PFSK-1 (cell line): Measurements from ENCODE around the gene RIC8A.

Experiments used
- FOXP2 ChIP-seq: optimal IDR thresholded peaks from 2 replicates; pipeline ENCODE3; 2011; ENCODE audit warnings: borderline replicate concordance, control low read depth, inconsistent platforms; ENCODE audit not compliant: insufficient read depth; ENCODE audit errors: extremely low read length, extremely low read depth
- POLR2AphosphoS5 ChIP-seq: IDR thresholded peaks from 2 replicates; pipeline ENCODE4 v1.6.1; 2012; ENCODE audit warnings: low read depth, mild to moderate bottlenecking, control low read depth, low read length, moderate library complexity
- SIN3A ChIP-seq: IDR thresholded peaks from 2 replicates; pipeline ENCODE4 v1.6.1; 2012; ENCODE audit warnings: mild to moderate bottlenecking, low read length, moderate library complexity, borderline replicate concordance; ENCODE audit not compliant: insufficient read depth
- TAF1 ChIP-seq: IDR thresholded peaks from 2 replicates; pipeline ENCODE4 v1.6.1; 2012; ENCODE audit warnings: low read length, control low read depth, borderline replicate concordance; ENCODE audit not compliant: insufficient read depth
- TF ChIP-seq, protein P1 (sequence below), 2 experiments: IDR thresholded peaks; 2 replicates each; pipeline versions ENCODE4 v1.6.1 to v1.8.0; 2011 to 2012; ENCODE audit warnings: low read depth in 2 of 2, low read length in 2 of 2, control low read depth in 1 of 2, inconsistent platforms in 1 of 2, mild to moderate bottlenecking in 1 of 2, moderate library complexity in 1 of 2; ENCODE audit not compliant: insufficient read depth in 1 of 2

RIC8A gene

DNA sequence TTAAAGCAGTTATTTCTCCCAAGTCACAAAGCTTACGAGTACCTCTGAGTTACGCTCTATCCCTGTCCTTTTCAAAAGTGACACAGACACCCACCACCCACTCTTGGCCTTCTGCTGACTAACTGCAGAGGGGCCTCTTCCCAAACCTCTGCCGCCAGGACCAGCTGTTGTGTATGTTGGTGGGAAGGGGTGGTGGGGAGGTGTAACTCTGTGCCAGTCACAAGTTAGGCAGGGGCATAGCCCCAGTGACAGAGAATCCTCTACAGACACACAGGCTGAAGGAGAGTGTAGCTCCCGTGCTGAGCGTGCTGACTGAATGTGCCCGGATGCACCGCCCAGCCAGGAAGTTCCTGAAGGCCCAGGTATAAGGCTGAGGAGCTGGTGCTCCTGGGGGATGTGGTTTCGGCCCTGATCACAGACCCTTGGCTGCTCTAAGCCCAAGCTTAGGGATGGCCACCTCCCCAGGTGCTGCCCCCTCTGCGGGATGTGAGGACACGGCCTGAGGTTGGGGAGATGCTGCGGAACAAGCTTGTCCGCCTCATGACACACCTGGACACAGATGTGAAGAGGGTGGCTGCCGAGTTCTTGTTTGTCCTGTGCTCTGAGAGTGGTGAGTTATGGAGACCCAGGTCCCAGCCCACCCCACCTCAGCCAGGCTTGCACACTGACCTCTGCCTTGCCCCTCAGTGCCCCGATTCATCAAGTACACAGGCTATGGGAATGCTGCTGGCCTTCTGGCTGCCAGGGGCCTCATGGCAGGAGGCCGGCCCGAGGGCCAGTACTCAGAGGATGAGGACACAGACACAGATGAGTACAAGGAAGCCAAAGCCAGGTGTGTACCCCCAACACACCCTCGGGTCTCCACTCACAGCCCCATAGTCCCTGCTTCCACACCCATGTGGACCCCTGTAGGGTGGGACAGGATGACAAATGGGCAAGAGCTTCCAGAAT, 4.9 kb downstream of the RIC8A start:
- TF ChIP-seq FOXP2 (no peak), SIN3A (no peak), TAF1 (no peak), POLR2AphosphoS5 (no peak)
- TF ChIP-seq, protein P1, sequence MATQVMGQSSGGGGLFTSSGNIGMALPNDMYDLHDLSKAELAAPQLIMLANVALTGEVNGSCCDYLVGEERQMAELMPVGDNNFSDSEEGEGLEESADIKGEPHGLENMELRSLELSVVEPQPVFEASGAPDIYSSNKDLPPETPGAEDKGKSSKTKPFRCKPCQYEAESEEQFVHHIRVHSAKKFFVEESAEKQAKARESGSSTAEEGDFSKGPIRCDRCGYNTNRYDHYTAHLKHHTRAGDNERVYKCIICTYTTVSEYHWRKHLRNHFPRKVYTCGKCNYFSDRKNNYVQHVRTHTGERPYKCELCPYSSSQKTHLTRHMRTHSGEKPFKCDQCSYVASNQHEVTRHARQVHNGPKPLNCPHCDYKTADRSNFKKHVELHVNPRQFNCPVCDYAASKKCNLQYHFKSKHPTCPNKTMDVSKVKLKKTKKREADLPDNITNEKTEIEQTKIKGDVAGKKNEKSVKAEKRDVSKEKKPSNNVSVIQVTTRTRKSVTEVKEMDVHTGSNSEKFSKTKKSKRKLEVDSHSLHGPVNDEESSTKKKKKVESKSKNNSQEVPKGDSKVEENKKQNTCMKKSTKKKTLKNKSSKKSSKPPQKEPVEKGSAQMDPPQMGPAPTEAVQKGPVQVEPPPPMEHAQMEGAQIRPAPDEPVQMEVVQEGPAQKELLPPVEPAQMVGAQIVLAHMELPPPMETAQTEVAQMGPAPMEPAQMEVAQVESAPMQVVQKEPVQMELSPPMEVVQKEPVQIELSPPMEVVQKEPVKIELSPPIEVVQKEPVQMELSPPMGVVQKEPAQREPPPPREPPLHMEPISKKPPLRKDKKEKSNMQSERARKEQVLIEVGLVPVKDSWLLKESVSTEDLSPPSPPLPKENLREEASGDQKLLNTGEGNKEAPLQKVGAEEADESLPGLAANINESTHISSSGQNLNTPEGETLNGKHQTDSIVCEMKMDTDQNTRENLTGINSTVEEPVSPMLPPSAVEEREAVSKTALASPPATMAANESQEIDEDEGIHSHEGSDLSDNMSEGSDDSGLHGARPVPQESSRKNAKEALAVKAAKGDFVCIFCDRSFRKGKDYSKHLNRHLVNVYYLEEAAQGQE (IDR thresholded peaks at IDR 0.05; ENCODE audit: insufficient read depth in 1 of 2, low read depth in 2 of 2, low read length in 2 of 2) = no peak

DNA sequence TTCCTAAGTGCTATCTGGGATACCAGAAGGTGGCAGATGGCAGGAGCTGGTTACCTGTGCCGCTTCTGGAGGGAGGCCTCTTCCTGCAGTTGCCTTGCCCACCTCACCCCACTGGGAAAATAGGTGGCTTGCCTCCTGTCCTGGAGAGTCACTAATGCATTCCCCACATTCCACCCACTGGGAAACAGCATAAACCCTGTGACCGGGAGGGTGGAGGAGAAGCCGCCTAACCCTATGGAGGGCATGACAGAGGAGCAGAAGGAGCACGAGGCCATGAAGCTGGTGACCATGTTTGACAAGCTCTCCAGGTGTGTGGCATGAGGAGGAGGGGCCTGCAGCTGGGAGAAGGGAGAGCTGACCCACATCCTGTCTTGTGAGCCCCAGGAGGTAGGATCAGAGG, 5.6 kb downstream of the RIC8A start:
- TF ChIP-seq SIN3A (no peak), TAF1 (no peak), FOXP2 (no peak), POLR2AphosphoS5 (no peak)
- TF ChIP-seq, protein P1 (IDR thresholded peaks at IDR 0.05; ENCODE audit: insufficient read depth in 1 of 2, low read depth in 2 of 2, low read length in 2 of 2) = no peak

DNA sequence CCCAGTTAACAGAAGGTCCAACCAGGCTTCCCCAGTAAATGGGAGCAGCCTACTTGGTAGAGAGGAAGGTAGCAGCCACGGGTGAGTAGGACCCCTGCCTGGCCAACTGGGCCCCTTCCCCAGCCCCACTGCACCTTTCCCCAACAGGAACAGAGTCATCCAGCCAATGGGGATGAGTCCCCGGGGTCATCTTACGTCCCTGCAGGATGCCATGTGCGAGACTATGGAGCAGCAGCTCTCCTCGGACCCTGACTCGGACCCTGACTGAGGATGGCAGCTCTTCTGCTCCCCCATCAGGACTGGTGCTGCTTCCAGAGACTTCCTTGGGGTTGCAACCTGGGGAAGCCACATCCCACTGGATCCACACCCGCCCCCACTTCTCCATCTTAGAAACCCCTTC, 6.6 kb downstream of the RIC8A start:
- TF ChIP-seq, protein P1 (IDR thresholded peaks at IDR 0.05; ENCODE audit: insufficient read depth in 1 of 2, low read depth in 2 of 2, low read length in 2 of 2) = no peak
- 0 out of 2 replicates have a peak, but pooled peaks have one; percentile 21 for TF ChIP-seq POLR2AphosphoS5

DNA sequence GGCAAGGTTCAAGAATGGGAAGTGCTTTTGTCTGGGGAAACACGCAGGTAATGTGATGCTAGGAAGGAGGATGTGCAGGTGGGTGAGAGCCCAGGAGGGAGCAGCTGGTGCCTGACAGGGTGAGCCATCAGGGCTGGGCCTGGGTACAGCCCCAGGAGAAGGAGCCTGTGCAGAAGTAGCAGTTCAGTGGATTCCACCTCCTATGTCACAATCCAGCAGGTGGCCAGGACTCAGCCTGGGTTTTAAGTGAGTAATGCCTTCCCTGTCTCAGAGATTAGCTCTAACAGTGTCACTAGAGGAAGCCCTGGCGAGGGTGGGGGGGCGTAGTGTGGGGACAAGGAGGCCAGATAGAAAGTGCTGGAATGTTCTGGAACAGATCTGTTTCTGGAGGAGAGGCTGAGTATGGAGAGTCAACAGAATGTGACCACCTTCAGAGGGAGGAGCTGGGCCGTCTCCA, 8.1 kb downstream of the RIC8A start:
- TF ChIP-seq POLR2AphosphoS5 = 0 out of 2 replicates have a peak, but pooled peaks have one; percentile 33
- no peak for TF ChIP-seq SIN3A

DNA sequence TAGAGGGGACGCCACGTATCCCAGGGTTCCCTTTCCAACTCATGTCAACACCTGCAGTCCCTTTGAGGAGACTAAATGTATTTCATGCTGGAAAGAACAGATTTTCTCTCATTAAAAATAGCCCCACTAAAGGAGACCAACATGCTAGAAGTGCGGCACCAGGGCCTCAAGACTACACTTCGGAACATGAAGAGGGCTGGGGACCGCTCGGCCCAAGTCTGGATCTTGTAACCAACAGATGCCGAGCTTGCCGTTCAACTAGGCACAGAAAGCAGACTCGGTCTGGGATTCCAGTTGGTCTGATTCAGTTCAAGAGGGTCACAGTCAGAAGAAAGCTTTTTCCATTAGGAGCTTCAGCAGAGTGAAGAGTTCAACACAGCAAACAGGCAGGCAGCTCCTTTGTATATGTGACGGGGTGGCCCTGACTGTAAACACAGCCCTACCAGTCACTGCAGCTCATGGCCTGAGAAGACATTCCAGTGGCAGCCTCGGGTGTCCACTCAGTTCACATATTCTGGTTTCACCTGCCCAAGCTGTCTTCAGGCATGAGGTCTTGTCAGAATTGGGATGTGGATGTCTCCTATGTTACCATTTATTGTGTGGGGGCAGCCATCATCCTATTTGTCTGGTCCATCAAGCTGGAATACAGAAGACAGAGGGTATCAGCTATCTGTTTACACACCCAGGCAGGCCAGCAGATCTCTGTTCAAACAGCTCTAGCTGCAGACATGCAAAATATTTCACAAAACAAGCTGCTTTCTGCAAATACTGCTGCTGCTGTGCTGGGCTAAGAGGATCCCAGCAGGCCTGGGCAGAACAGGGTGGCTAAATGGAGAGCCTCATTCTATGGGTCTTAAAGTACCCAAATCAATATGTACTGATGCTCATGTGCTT, 8.8 kb downstream of the RIC8A start:
- TF ChIP-seq POLR2AphosphoS5 = peak; percentile 64
- no peak for TF ChIP-seq FOXP2
- TF ChIP-seq TAF1 = no peak
- 0 out of 2 replicates have a peak, but pooled peaks have one; percentile 20 for TF ChIP-seq SIN3A

DNA sequence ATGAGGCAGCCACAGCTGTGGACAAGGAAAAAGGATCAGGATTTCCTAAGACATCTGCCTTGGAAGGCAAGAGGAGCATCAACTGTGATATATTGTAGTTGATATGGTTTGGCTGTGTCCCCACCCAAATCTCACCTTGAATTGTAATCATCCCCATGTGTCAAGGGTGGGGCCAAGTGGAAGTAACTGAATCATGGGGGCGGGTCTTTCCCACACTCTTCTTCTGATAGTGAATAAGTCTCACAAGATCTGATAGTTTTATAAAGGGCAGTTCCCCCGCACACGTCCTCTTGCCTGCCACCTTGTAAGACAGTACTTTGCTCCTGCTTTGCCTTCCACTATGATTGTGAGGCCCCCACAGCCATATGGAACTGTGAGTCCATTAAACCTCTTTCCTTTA, 10.2 kb downstream of the RIC8A start:
- TF ChIP-seq SIN3A (no peak), FOXP2 (no peak), POLR2AphosphoS5 (no peak)
- TF ChIP-seq, protein P1 (IDR thresholded peaks at IDR 0.05; ENCODE audit: insufficient read depth in 1 of 2, low read depth in 2 of 2, low read length in 2 of 2) = no peak
